Measurements from ENCODE around the gene NMNAT3. TPM values are rescaled to one million over a fixed set of nuclear protein-coding genes. Genes with fewer than 3 reads are reported as not detected.

NMNAT3 gene
- total RNA-seq, 1 donor from 2014 or later: 3.9 TPM

DNA sequence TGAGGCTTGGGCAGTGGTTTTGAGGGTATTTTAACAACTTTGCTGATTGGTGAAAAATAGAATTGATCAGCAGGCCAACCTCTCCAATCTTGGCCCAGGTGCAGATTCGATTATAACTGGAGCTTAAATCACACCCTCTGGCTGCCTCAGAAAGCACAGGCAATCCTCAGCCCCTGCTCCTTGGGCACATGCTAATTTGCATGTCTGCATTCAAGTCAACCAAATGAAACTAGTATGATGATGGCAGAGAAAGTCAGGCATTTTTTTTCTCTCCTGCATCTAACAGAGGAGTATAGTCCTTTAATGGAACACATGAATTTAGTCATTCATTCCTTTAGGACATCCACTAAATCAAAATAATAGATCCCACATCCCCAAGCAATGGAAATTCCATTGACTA is 16.8 kb upstream of the NMNAT3 start:
- H3K27me3 ChIP-seq (ENCODE audit: control insufficient read depth, insufficient read depth, low read length): peaks cover 2% of the 10 kb centered on the region
- TF ChIP-seq, protein P1, sequence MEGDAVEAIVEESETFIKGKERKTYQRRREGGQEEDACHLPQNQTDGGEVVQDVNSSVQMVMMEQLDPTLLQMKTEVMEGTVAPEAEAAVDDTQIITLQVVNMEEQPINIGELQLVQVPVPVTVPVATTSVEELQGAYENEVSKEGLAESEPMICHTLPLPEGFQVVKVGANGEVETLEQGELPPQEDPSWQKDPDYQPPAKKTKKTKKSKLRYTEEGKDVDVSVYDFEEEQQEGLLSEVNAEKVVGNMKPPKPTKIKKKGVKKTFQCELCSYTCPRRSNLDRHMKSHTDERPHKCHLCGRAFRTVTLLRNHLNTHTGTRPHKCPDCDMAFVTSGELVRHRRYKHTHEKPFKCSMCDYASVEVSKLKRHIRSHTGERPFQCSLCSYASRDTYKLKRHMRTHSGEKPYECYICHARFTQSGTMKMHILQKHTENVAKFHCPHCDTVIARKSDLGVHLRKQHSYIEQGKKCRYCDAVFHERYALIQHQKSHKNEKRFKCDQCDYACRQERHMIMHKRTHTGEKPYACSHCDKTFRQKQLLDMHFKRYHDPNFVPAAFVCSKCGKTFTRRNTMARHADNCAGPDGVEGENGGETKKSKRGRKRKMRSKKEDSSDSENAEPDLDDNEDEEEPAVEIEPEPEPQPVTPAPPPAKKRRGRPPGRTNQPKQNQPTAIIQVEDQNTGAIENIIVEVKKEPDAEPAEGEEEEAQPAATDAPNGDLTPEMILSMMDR (IDR thresholded peaks at IDR 0.05; ENCODE audit: insufficient read depth, low read length, severe bottlenecking): no peak
- FAIRE-seq (no peak), DNase-seq (ENCODE audit: low read depth) (no peak)
- H3K4me3 ChIP-seq (ENCODE audit: low read depth, low read length): no peak overlapping the region
- no peaks in the 10 kb centered on the region for H3K36me3 ChIP-seq (ENCODE audit: control insufficient read depth, insufficient read depth, low read length)

DNA sequence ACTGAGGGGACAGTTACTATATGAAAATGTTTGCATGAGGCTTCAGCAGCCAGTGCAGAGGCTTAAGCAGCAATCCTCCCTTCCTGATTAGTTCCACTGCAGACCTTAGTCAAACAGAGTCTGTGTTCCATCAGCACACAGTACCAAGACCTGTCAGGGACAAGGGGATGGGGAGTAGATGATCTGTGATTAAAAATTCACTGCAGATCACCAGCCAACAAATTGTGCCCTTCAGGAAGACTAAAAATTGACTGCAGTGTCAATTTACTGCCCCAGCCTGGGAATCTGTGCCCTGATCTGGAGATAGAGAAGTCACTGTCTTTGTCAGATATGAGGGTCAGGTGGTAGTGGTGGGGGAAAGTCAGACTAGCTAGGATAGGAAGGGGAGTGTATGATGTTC is 13.8 kb upstream of the NMNAT3 start:
- DNase-seq (ENCODE audit: low read depth) (no peak), FAIRE-seq (no peak)
- no peaks in the 10 kb centered on the region for H3K36me3 ChIP-seq (ENCODE audit: control insufficient read depth, insufficient read depth, low read length)
- TF ChIP-seq, protein P1 (IDR thresholded peaks at IDR 0.05; ENCODE audit: insufficient read depth, low read length, severe bottlenecking): no peak
- no peak overlapping the region for H3K4me3 ChIP-seq (ENCODE audit: low read depth, low read length)
- peaks cover 2% of the 10 kb centered on the region for H3K27me3 ChIP-seq (ENCODE audit: control insufficient read depth, insufficient read depth, low read length)

DNA sequence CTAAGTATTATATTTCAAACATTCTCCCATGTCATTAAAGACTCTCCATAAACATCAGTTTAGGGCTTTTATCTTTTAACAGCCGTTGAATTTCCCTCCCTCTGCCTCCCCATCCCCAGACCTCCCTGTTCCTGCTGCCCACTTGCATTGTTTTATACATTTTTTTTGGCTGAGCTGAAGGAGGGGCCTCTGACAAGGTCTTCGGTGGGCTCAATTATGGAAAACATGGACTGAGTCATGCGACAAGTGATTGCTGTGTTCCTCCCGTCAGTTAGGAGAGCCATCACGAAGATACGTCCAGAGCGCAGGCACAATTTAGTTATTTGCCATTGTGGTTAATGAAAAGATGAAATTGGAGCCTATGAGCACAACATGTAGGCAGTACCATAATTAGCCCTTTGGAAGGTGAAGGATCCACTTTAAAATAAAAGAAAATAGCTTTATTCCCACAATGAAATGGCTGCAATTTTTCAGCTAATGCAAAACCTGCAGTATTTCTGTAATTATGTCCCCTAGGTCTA is 12.0 kb upstream of the NMNAT3 start:
- no peak overlapping the region for H3K4me3 ChIP-seq (ENCODE audit: low read depth, low read length)
- H3K27me3 ChIP-seq (ENCODE audit: control insufficient read depth, insufficient read depth, low read length): peaks cover 4% of the 10 kb centered on the region
- TF ChIP-seq, protein P1 (IDR thresholded peaks at IDR 0.05; ENCODE audit: insufficient read depth, low read length, severe bottlenecking): no peak
- H3K36me3 ChIP-seq (ENCODE audit: control insufficient read depth, insufficient read depth, low read length): no peaks in the 10 kb centered on the region
- FAIRE-seq (no peak), DNase-seq (ENCODE audit: low read depth) (no peak)

DNA sequence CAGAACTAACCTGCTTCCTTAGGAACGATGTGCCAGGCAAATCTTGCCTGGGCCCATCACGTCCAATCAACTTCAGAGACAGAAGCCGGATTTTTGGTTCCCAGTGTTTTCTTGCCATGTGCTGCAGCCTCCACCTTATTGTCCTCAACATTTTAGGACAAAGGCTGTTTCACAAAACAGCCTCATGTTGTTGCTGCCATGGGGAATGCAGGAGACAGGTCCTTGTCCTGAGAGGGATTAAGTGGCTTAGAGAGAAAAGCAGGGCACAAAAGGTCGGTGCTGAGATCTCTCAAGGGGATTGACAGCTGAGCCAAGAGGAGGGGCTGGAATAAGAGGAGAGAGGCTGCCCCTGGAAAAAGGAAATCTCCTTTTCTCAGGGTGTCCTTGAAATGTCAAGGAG is 11.3 kb upstream of the NMNAT3 start:
- TF ChIP-seq, protein P1 (IDR thresholded peaks at IDR 0.05; ENCODE audit: insufficient read depth, low read length, severe bottlenecking): no peak
- FAIRE-seq: no peak
- H3K27me3 ChIP-seq (ENCODE audit: control insufficient read depth, insufficient read depth, low read length): peaks cover 4% of the 10 kb centered on the region
- DNase-seq (ENCODE audit: low read depth): no peak
- H3K36me3 ChIP-seq (ENCODE audit: control insufficient read depth, insufficient read depth, low read length): no peaks in the 10 kb centered on the region
- no peak overlapping the region for H3K4me3 ChIP-seq (ENCODE audit: low read depth, low read length)

DNA sequence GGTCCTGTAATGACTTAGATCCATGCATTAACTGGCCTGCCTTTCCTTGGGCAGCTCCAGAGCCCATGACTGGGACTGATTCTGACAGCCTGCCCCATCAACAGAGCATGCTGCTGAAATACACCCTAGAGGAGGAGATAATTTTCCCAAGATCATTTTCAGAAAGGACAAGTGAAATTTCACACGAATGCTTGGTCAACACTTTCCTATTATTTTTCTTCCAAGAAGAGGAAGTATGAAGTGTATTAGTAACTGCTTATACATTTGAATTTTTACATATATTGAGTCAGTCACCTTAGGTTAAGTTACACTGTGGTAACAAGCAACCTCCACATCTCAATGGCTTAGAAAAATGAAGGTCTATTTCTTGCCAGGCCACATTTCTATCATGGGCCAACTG is 9.7 kb upstream of the NMNAT3 start:
- TF ChIP-seq, protein P1 (IDR thresholded peaks at IDR 0.05; ENCODE audit: insufficient read depth, low read length, severe bottlenecking): no peak
- Histone ChIP-seq H3K4me3 (ENCODE audit: low read depth, low read length) (no peak overlapping the region), H3K36me3 (ENCODE audit: control insufficient read depth, insufficient read depth, low read length) (no peaks in the 10 kb centered on the region), H3K27me3 (ENCODE audit: control insufficient read depth, insufficient read depth, low read length) (peaks cover 4% of the 10 kb centered on the region)
- FAIRE-seq (no peak), DNase-seq (ENCODE audit: low read depth) (no peak)

DNA sequence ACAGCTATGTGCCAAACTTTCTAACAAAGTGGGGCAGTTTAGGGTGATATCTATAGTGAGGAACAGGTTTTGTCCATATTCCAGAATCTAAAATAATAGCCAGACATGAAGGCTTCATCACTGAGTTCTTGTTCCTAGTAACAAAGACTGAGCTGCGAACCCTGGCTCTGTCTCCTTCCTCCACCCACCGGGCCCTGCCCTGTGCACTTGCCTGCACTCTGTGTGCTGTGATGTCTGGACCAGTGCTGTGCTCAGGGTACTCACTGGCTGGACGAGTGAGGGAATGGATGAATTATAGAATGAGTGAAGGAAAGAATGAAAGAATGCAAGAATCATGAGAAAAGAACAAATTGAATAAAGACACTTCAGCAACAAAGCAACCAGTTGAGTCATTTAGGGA is 8.9 kb upstream of the NMNAT3 start:
- DNase-seq (ENCODE audit: low read depth) (no peak), FAIRE-seq (no peak)
- H3K27me3 ChIP-seq (ENCODE audit: control insufficient read depth, insufficient read depth, low read length): peaks cover 2% of the 10 kb centered on the region
- TF ChIP-seq, protein P1 (IDR thresholded peaks at IDR 0.05; ENCODE audit: insufficient read depth, low read length, severe bottlenecking): no peak
- H3K36me3 ChIP-seq (ENCODE audit: control insufficient read depth, insufficient read depth, low read length): no peaks in the 10 kb centered on the region
- H3K4me3 ChIP-seq (ENCODE audit: low read depth, low read length): no peak overlapping the region
